HG02884 (cell line): ENCODE data around the gene PARD6B.
"Not testable (repeated sequence)": the region's sequence is repeated elsewhere in the genome, so short reads cannot be mapped to it uniquely, and the experiment has no call there.

Source experiments
- ATAC-seq: cut with Tn5 transposase; IDR thresholded peaks from one replicate; pipeline ENCODE4 v1.9.1; 2021; ENCODE audit warnings: mild to moderate bottlenecking, moderate library complexity; ENCODE audit not compliant: unreplicated experiment

The PARD6B gene

DNA sequence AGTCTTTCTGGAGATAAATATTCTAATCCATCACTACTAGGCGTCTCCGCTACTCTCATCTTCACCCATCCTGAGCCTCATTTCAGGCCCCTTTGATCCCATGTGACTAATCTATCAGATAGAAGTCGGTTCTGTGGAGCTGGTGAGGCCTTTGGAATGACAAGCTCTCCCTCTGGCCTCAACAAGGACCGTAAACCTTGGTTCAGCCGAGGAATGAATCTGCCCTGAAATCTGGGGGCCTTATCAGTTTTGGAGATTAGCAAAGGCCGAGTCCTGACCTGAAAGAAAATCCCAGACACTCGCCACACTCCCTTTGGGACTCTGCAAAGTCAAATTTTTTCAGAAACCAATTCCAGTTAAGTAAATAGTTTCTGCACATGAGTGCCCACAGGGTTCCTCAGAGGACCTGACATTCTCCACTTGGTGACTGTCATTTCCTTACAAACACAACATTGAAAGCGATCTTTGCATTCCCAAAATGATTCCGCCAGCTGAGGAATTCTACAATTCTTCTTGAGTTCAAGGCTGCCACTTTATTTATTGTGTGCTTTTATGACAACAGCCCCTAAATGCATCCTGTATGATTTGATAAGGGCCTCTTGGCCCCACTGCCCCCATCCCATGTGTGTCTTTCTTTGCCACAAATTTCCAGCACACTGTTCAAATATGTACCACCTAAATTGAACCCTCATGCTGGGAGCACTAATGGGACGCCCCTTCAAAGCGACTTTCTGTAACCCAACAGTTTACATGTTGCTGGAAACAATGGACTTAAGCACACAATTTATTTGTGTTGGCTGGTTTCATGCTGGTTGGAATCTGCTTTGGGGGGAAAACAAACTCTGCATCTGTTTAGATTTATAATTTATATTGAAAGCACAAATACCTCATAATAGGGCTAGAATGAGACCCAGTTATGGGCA, 30.1 kb upstream of the PARD6B start:
- no peak for ATAC-seq

GRCh38 chr20:50703651-50704438, 27.5 kb upstream of the PARD6B start:
- not testable (repeated sequence) for ATAC-seq

GRCh38 chr20:50704514-50704913, 26.9 kb upstream of the PARD6B start:
- no peak for ATAC-seq

DNA sequence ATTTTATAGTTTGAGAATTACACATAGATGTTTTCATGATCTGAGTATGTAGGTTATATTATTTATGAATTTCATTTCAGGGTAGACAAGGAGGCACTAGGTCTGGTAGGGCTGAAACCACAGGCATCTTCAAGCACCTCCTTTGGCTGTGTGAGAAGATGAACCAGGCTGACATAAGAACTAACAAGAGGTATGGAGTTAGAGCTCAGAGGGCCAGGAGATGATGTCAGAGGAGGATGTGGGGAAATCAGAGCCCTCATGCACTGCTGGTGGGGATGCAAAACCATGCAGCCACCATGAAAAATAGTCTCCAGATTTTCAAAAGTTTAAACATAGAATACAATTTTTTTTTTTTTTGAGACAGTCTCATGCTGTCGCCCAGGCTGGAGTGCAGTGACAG, 26.4 kb upstream of the PARD6B start:
- no peak for ATAC-seq

DNA sequence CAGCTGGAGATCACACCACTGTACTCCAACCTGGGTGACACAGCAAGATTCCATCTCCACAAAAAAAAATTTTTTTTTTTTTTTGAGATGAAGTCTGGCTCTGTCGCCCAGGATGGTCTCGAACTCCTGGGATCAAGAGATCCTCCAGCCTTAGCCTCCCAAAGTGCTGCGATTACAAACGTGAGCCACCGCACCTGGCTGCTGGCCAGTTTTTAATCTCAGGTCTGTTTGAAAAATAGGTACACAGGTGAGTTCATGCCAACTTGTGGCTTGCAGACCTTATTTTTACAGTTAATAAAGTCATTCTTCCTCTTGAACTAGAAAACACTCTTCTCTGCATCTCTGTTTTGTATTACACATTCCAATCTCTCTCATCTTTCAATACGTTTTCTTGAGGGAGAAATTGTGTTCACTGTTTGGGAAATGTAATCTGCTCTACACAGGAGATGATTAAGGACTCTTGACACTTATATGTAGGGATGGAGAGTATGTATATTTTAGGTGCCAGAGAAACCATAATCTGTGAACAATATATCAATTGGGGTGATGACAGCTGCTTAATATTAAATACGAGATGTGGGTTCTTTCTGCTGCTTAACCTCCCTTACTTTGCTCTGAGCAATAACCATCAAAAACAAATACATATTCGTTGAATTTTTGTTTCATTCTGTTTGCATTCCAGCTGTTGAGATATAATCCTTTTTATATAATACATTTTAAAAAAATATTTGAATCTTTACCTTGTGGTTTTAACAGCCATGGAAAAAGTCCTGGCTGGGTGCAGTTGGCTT, 22.3 kb upstream of the PARD6B start:
- no peak for ATAC-seq

DNA sequence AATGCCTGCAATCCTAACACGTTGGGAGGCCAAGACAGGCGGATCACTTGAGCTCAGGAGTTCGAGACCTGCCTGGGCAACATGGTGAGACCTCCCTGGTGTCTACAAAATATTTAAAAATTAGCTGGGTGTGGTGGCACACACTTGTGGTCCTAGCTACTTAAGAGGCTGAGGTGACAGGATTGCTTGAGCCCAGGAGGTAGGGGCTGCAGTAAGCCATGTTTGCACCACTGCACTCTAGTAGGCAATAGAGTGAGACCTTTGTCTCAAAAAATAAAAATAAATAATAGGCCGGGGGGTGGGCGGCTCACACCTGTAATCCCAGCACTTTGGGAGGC, 21.8 kb upstream of the PARD6B start:
- no peak for ATAC-seq

DNA sequence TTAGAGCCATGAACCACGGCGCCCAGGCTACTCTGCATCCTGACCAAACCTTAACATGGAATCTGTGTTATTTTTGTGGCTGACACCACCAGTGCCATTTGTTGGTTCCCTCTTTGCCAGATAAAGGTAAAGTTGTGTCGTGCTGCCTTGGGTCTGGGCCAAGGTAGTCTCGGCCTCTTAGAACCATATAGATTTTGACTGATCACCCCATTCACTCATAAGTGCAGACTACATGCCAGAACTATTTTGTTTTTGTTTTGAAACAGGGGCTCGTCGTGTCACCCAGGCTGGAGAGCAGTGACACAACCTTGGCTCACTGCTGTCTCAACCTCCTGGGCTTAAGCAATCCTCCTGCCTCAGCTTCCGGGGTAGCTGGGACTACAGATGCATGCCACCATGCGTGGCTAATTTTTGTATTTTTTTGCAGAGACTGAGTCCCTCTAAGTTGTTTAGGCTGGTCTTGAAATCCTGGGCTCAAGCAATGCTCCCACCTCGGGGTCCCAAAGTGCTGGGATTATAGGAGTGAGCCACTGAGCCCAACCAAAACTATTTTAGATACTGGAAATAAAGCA, 20.8 kb upstream of the PARD6B start:
- ATAC-seq: no peak

- no peak for ATAC-seq
Measured at GRCh38 chr20:50711113-50711825, 20.1 kb upstream of the PARD6B start.

DNA sequence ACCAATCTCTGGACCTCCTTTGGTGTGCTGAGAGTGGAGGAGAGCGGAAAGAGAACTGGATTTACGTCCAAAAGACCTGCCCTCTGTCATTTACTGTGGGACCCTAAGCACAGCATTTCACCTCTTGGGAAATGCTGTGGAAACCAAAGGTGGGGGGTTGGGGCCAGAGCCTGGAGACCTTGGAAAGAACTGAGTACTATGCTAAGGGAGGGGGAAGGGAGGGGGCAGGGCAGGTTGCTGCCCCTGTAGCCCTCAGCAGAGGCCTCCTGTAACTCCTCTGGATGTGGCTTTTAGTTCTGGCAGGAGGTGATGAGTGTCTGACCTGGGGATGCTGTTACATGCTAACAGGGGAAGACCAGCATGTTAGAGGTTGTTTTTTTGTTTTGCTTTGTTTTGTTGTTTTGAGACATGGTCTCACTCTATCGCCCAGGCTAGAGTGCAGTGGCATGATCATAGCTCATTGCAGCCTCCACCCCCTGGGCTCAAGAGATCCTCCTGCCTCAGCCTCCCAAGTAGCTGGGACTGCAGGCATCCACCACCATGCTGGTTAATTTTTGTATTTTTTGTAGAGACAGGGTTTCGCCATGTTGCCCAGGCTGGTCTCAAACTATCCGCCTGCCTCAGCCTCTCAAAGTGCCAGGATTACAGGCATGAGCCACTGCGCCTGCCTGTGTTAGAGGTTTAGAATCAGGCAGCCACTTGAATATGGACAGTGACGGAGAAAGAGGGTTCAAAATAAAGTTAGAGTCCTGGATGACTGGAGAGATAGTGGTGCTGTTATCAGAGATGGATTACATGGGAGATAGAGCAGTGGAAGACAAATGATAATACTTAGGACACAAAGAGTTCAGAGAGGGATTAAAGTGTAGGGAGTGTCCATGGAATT, 18.4 kb upstream of the PARD6B start:
- ATAC-seq: no peak

GRCh38 chr20:50713657-50714101, 17.7 kb upstream of the PARD6B start:
- ATAC-seq: no peak

- ATAC-seq: not testable (repeated sequence)
Measured at GRCh38 chr20:50714426-50714825, 17.0 kb upstream of the PARD6B start.

- ATAC-seq: no peak
Measured at GRCh38 chr20:50715694-50716093, 15.7 kb upstream of the PARD6B start.

- ATAC-seq: no peak
Measured at GRCh38 chr20:50716518-50716917, 14.9 kb upstream of the PARD6B start.

GRCh38 chr20:50717312-50717711, 14.1 kb upstream of the PARD6B start:
- ATAC-seq: no peak

DNA sequence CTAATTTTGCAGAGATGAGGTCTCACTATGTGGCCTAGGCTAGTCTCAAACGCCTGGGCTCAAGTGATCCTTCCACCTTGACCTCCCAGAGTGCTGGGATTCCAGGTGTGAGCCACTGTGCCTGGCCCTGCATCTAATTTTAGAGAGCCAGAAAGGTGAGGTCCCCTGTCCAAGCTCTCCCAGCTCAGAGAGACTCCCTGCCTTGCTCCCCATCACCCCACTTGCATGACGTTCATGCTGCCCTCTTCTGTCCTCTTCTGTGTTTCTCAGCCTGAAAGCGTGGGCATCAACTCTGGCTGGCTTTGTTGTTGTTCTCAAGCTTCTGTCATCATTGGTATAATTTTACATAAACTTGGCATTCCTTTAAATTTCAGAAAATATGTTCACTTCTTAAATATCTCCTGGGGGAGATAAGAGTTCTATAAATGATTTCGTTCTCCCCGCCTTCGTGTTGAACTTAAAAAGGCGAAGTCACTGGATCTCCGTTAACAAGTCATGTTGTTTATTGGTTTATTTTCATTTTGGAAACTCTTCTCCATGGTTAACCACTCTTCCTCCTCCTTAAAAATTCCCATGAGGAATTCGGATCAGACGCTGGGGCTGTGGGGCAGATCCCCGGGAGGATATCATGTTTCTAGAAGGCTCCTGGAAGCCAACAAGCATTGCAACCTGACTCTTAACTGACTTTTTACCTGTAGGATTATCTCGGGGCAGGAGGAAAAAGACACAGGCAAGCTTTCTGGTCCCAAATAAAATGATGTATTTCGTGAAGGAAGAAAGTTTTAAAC, 13.2 kb upstream of the PARD6B start:
- ATAC-seq: no peak

- ATAC-seq: no peak
Measured at GRCh38 chr20:50719328-50719727, 12.1 kb upstream of the PARD6B start.

DNA sequence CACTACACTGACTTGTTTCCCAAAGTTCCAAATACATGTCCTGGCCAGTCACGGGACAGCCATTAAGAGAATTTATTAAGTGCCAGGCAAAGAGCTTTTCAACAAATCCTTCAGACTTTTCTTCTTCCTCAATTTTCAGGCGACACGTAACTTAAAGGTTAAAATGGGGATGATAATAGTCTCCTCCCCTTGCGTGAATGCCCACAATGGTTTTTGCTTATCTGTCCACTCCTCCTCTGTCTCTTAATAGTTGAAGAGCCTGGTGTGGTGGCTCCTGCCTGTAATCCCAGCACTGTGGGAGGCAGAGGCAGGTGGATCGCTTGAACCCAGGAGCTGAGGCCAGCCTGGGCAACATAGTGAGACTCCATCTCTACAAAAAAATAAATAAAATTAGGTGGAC, 11.4 kb upstream of the PARD6B start:
- ATAC-seq: no peak

GRCh38 chr20:50720582-50720981, 10.8 kb upstream of the PARD6B start:
- ATAC-seq: no peak
